Activated T-cell treated with anti-CD3 and anti-CD28 coated beads for 4 hours (primary cell): Measurements from ENCODE around the gene IL20RB.
"Not testable (repeated sequence)": the region's sequence is repeated elsewhere in the genome, so short reads cannot be mapped to it uniquely, and the experiment has no call there.

ENCODE experiments used
- DNase-seq: peaks from one replicate; pipeline ENCODE4 v3.0.0-alpha.2; 2020

IL20RB gene

GRCh38 chr3:136947477-136947876, 10.3 kb upstream of the IL20RB start:
- no peak for DNase-seq

- no peak for DNase-seq
These were observed 8.6 kb upstream of the IL20RB start for GRCh38 chr3:136949146-136949545.

GRCh38 chr3:136949708-136950107, 8.1 kb upstream of the IL20RB start:
- no peak for DNase-seq

GRCh38 chr3:136950623-136951022, 7.2 kb upstream of the IL20RB start:
- DNase-seq: no peak

GRCh38 chr3:136952292-136952691, 5.5 kb upstream of the IL20RB start:
- DNase-seq: no peak

DNA sequence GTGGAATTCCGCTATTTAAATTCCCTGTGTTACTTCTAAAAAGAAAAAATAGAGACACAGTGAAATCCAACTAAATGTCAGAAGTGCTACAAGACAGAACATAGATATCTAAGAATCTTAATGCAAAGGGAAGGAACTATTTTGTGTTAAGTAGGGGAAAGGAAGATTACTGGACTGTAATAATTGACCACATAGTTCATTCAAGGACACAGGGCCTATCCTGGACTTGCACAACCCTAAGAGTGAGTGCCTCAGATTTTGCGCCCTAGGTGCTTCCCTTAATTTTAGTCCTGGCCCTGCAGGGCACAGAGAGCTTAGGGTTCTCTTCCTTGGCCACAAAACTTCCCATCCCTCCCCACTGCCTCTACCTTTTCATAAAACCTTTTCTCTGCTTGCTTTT, 3.5 kb upstream of the IL20RB start:
- no peak for DNase-seq

GRCh38 chr3:136954980-136955780, 2.6 kb upstream of the IL20RB start:
- DNase-seq: no peak

DNA sequence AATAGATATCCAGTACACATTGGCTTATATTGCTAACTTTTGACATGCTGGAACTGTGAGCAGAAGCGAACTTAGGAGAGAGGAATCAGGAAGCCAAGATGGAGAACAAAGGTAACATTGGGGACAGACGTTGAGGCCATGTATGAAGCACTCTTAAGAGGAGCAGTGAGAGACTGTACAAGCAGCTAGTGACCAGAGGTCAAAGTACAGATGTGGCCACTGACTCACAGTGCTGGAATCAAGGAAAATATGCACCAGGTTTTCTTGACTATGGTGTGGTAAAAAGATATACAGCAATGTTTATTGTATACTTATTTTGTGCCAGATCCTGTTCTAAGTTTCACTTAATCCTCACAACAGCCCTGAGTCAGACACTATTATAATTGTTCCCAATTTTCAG, 2.0 kb upstream of the IL20RB start:
- DNase-seq: no peak

GRCh38 chr3:136956971-136957370, 812 bp upstream of the IL20RB start:
- no peak for DNase-seq

- no peak for DNase-seq
These were observed 1.2 kb downstream of the IL20RB start for GRCh38 chr3:136958939-136959338.

- no peak for DNase-seq
These were observed 1.8 kb downstream of the IL20RB start for GRCh38 chr3:136959599-136959998.

DNA sequence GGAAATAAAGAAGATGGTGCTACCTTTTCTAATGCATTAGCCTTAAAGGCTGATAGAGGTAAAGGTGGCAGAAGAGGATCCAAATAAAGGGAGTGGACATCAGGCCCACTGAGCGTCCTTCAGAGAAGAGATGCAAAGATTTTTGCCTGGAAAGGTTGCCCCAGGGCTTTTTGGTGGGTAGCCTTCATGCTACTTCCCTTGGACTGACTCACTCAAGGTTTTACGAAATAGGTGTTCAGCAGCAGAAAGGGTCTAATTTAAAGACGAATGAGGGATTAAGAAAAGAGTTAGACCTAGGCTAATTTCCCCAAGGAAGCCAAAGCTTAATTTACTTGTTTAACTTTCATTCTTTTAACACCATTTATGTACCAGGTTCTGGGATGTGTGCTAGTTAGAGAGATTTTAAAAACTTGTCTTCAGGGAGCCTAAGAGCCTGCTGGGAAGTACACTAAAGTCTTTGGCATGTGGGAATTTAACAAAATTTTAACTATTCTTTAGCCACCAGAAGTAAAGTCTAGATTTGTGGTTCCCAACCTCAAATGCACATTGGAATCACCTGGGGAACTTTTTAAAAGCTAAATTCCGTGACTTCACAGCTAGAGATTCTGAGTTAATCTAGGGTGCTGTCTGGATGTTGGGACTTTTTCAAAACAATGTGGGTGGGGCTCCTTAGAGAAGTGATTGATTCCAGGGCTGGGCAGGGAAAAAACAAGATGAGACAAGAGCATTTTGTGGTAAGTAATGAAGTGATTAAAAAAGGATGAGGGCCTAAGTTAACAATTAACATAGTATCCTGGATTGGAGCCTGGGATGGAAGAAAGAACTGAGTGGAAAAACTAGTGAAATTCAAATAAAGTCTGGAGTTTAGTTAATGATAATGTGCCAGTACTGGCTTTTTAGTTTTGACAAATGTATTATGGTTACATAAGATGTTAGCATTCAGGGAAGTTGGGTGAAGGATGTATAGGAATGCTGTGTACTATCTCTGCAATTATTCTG, 3.4 kb downstream of the IL20RB start:
- no peak for DNase-seq

DNA sequence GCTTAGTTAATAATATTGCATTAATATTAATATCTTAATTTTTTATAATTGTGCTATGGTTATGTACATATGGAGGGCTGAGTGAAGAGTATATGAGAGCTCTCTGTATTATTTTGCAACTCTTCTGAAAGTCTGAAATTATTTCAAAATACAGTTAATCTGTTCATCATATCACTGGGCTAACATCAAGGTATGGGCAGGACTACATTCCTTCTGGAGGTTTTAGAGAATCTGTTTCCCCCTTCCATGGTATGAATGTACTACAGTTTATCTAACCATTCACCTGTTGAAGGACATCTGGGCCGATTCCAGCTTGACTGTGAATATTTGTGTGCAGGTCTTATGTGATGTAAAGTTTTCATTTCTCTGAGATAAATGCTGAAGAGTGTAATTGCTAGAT, 5.1 kb downstream of the IL20RB start:
- no peak for DNase-seq

GRCh38 chr3:136969539-136969938, 11.8 kb downstream of the IL20RB start:
- DNase-seq: not testable (repeated sequence)

DNA sequence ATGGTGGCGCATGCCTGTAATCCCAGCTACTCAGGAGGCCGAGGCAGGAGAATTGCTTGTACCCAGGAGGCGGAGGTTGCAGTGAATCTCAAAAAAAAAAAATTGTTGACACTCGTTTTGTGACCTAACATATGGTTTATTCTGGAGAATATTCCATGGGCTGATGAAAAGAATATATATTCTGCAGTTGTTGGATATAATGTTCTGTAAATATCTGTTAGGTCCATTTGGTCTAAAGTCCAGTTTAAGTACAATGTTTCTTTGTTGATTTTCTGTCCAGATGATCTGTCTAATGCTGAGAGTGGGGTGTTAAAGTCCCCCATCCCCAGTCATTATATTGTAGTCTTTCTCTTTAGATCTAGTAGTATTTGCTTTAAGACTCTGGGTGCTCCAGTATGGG, 15.6 kb downstream of the IL20RB start:
- no peak for DNase-seq

DNA sequence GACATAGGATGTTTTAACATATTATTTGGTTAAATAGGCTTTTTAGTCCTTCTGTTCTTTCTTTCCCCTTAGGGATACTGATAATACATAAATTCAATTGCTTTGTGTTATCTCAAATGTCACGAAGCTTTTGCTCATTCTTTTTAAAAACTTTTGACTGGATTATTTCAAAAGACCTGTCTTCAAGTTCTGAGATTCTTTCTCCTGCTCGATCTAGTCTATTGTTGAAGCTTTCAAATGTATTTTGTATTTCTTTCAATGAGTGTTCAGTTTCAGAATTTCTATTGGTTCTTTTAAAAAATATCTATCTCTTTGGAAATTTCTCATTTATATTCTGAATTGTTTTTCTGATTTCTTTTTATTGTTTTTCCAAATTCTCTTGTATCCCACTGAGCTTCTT, 16.9 kb downstream of the IL20RB start:
- no peak for DNase-seq

DNA sequence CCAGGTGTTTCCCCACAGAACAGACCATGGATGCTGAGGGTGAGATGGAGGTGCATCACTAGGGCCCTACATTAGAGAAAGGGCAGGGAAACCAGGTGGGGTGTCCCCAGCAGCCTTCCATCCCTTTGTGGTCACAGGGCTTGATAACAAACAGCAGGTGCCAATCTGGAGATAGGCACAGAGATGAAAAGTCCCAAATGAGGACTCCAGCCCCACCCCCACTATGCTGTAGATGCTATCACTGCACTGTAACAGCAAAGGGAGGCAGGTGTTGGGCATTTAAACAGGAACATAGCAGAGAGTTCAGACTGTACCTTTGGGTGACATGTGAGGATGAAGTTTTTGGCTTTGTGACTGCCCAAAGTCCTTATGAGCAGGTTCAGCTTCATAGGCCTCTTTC, 21.4 kb downstream of the IL20RB start:
- no peak for DNase-seq

GRCh38 chr3:136979684-136980083, 21.9 kb downstream of the IL20RB start:
- DNase-seq: no peak

GRCh38 chr3:136982033-136982432, 24.2 kb downstream of the IL20RB start:
- DNase-seq: no peak

GRCh38 chr3:136982520-136983138, 24.8 kb downstream of the IL20RB start:
- no peak for DNase-seq

GRCh38 chr3:136984837-136985236, 27.1 kb downstream of the IL20RB start:
- DNase-seq: no peak

- not testable (repeated sequence) for DNase-seq
These were observed 29.7 kb downstream of the IL20RB start for GRCh38 chr3:136987398-136987980.

GRCh38 chr3:136988651-136989050, 30.9 kb downstream of the IL20RB start:
- DNase-seq: no peak
